Trophoblast cell (in vitro differentiated cells and primary cell): Measurements from ENCODE around the gene CETP.

Source experiments
- DNase-seq, 2 donors: peaks; one replicate each; pipeline ENCODE4 v3.0.0-alpha.2; 2016
- H2AFZ ChIP-seq: 2 replicates; pipeline ENCODE4 v1.6.1; 2013; ENCODE audit warnings: low read length, moderate library complexity, mild to moderate bottlenecking; ENCODE audit not compliant: insufficient read depth, poor library complexity
- H2AK5ac ChIP-seq: 2 replicates; pipeline ENCODE4 v1.6.1; 2013; ENCODE audit warnings: mild to moderate bottlenecking, low read length
- H2BK120ac ChIP-seq: 2 replicates; pipeline ENCODE4 v1.6.1; 2013; ENCODE audit warnings: low read length, mild to moderate bottlenecking, moderate library complexity; ENCODE audit not compliant: insufficient read depth, poor library complexity
- H2BK12ac ChIP-seq: 2 replicates; pipeline ENCODE4 v1.6.1; 2013; ENCODE audit warnings: mild to moderate bottlenecking, low read length, moderate library complexity
- H2BK5ac ChIP-seq: 2 replicates; pipeline ENCODE4 v1.6.1; 2013; ENCODE audit warnings: low read length, low read depth, moderate library complexity, mild to moderate bottlenecking; ENCODE audit not compliant: poor library complexity
- H3K14ac ChIP-seq: 2 replicates; pipeline ENCODE4 v1.6.1; 2013; ENCODE audit warnings: mild to moderate bottlenecking, low read length
- H3K18ac ChIP-seq: 2 replicates; pipeline ENCODE4 v1.6.1; 2013; ENCODE audit warnings: mild to moderate bottlenecking, low read length
- H3K23ac ChIP-seq: 2 replicates; pipeline ENCODE4 v1.6.1; 2013; ENCODE audit warnings: low read length
- H3K27ac ChIP-seq: 2 replicates; pipeline ENCODE4 v1.5.1; 2013; ENCODE audit warnings: low read depth, mild to moderate bottlenecking, inconsistent platforms, low read length, moderate library complexity
- H3K27me3 ChIP-seq: 2 replicates; pipeline ENCODE4 v1.6.1; 2013; ENCODE audit warnings: inconsistent platforms, mild to moderate bottlenecking, low read length, moderate library complexity; ENCODE audit not compliant: insufficient read depth
- H3K36me3 ChIP-seq, 2 experiments: 1 replicate in 1 of 2; 2 replicates in 1 of 2; pipeline ENCODE4 v1.6.1; 2013; ENCODE audit warnings: low read length in 2 of 2, mild to moderate bottlenecking in 2 of 2, moderate library complexity in 1 of 2; ENCODE audit not compliant: insufficient read depth in 2 of 2, control insufficient read depth in 1 of 2
- H3K4ac ChIP-seq: 2 replicates; pipeline ENCODE4 v1.6.1; 2013; ENCODE audit warnings: low read depth, mild to moderate bottlenecking, low read length, moderate library complexity
- H3K4me1 ChIP-seq, 2 experiments: 1 replicate in 1 of 2; 2 replicates in 1 of 2; pipeline ENCODE4 v1.6.1; 2013; ENCODE audit warnings: low read length in 2 of 2, mild to moderate bottlenecking in 2 of 2, moderate library complexity in 1 of 2; ENCODE audit not compliant: insufficient read depth in 2 of 2, control insufficient read depth in 1 of 2
- H3K4me2 ChIP-seq: 2 replicates; pipeline ENCODE4 v1.6.1; 2013; ENCODE audit warnings: inconsistent platforms, mild to moderate bottlenecking, low read length, moderate library complexity
- H3K4me3 ChIP-seq: 2 replicates; pipeline ENCODE4 v1.5.1; 2013; ENCODE audit warnings: mild to moderate bottlenecking, low read depth, low read length, inconsistent platforms
- H3K79me1 ChIP-seq: one replicate; pipeline ENCODE4 v1.6.1; 2013; ENCODE audit warnings: low read length
- H3K79me2 ChIP-seq: 2 replicates; pipeline ENCODE4 v1.6.1; 2013; ENCODE audit warnings: low read length, mild to moderate bottlenecking; ENCODE audit not compliant: control insufficient read depth, insufficient read depth, poor library complexity
- H3K9ac ChIP-seq: 2 replicates; pipeline ENCODE4 v1.6.1; 2013; ENCODE audit warnings: mild to moderate bottlenecking, low read length
- H3K9me3 ChIP-seq: 2 replicates; pipeline ENCODE4 v1.6.1; 2013; ENCODE audit warnings: low read depth, mild to moderate bottlenecking, control low read depth, inconsistent platforms, low read length; ENCODE audit not compliant: insufficient read depth
- H4K12ac ChIP-seq: 2 replicates; pipeline ENCODE4 v1.6.1; 2013; ENCODE audit warnings: low read depth, mild to moderate bottlenecking, low read length, moderate library complexity
- H4K8ac ChIP-seq: 2 replicates; pipeline ENCODE4 v1.6.1; 2013; ENCODE audit warnings: low read depth, mild to moderate bottlenecking, low read length, moderate library complexity
- H4K91ac ChIP-seq: one replicate; pipeline ENCODE4 v1.6.1; 2013; ENCODE audit warnings: low read depth, mild to moderate bottlenecking, low read length, moderate library complexity
- WGBS: extraction: QIAGEN DNeasy Blood & Tissue Kit; methylation state at CpG from one replicate; pipeline ENCODE4 v1.1.7; 2013; ENCODE audit warnings: missing lambda C conversion rate; ENCODE audit not compliant: insufficient read length, insufficient coverage; ENCODE audit errors: extremely low coverage; 5-methylcytosine and 5-hydroxymethylcytosine counted together

The CETP gene

DNA sequence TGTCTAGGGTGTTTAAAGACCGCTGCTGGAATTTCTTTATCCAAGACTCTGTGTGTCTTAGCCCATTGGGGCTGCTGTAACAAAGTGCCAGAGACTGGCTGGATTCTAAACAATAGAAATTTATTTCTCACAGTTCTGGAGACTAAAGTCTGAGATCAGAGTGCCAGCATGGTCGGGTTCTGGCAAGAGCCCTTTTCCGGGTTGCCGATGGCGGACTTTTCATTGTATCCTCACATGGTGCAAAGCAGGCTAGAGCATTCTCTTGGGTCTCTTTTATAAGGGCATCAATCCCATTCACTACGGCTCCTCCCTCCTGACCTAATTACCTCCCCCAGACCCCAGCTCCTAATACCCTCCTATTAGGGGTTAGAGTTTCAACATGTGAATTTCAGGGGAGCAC, 37.1 kb downstream of the CETP start:
- H4K8ac ChIP-seq = no peak overlapping the region
- H3K14ac ChIP-seq = no peak overlapping the region
- no peak overlapping the region for H3K27ac ChIP-seq
- no peaks in the 10 kb centered on the region for H3K36me3 ChIP-seq
- H3K4me3 ChIP-seq = no peak overlapping the region
- no peak for DNase-seq
- H2AFZ ChIP-seq = no peak overlapping the region
- H3K9me3 ChIP-seq = no peaks in the 10 kb centered on the region
- H3K9ac ChIP-seq = no peak overlapping the region
- H4K12ac ChIP-seq = no peak overlapping the region
- no peak overlapping the region for H3K4me2 ChIP-seq
- H3K23ac ChIP-seq = no peak overlapping the region
- no peak overlapping the region for H3K4ac ChIP-seq
- H2BK120ac ChIP-seq = no peak overlapping the region
- H3K18ac ChIP-seq = no peak overlapping the region
- WGBS = no CpG with 5 or more reads among the region's 6 CpGs
- no peak overlapping the region for H2BK12ac ChIP-seq
- H2AK5ac ChIP-seq = no peak overlapping the region
- no peaks in the 10 kb centered on the region for H3K4me1 ChIP-seq
- no peak overlapping the region for H4K91ac ChIP-seq
- no peaks in the 10 kb centered on the region for H3K27me3 ChIP-seq
- H2BK5ac ChIP-seq = no peak overlapping the region
- no peaks in the 10 kb centered on the region for H3K79me1 ChIP-seq
- no peaks in the 10 kb centered on the region for H3K79me2 ChIP-seq

DNA sequence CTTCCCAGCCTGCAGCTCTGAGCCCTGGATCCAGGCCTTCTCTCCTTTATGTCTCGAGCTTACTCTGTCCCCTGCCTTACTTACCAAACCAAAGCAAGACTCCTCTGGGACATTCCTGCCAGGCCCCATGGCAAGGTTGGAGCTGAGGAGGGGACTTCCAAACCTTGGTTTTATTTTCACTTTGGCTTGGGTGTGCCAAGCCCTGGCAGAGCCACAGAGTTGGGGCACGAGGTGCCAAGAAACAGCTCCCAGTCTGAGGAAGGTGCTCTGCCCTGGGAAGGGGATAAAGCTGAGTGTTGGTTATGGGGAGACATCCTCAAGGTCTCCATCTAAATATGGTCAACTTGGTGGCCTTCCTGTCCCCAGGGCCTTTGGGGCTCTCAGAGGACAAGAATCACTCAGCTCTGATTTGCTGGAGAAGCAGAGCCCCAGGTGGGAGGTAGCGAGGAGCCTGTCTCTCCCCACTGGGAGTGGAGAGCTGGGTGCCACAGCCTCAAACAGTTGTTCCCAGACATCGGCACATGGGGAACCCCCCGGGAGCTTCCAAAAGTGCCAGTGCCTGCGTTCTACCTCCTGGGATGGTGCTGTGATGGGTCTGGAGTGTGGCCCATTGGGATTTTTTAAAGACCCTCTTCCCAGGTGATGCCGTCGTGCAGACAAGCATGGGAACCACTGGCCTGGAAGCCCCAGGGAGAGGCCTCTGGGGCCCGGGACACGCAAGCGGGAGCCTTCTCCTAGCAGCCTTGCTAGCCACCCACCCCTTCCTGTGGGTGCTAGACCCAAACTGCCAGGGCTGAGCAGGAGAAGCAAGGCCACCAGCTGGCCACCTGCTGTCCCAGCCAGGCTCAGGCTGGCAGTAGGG, 37.9 kb downstream of the CETP start:
- Histone ChIP-seq H3K18ac (no peak overlapping the region), H3K79me2 (no peaks in the 10 kb centered on the region)
- WGBS = no CpG with 5 or more reads among the region's 11 CpGs

DNA sequence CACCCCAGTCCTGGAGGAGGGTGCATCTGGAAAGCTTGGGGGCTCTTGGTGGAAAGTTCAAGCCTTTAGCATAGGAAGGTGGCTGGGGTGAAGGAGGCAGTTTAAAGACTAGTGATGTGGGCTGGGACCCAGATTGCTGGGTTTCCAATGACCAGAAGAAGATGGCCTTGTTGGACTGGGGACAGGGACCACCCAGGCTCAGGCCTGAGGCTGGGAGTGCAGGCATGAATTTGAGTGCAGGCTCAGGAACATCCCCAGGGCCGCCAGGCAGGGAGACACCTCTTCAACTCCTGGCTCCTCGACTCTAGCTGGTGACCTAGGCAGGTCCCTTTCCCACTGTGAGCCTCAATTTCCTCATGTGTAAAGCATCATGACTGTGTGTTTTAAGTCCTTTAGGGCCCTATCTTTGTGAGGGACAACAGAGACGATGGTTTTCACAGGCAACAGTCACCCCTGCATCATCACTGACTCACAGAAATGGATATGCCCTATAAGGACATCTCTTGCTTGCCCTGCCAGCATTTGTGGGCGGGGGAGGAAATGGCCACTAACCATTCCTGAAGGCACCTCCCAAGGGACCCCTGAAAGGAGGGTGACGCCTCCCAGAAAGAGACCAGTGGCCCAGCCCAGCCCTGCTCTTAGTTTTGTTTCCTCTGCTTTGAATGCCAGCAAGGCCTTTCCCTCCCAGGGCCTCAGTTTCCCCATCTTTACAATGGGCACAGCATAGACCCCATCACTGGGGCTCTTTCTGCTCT, 38.7 kb downstream of the CETP start:
- Histone ChIP-seq H3K4me3 (no peak overlapping the region), H3K4me1 (no peaks in the 10 kb centered on the region), H3K4ac (no peak overlapping the region), H3K4me2 (no peak overlapping the region), H4K8ac (no peak overlapping the region), H3K36me3 (no peaks in the 10 kb centered on the region), H3K79me1 (no peaks in the 10 kb centered on the region), H2AK5ac (no peak overlapping the region), H3K27ac (no peak overlapping the region), H3K14ac (no peak overlapping the region), H3K79me2 (no peaks in the 10 kb centered on the region), H2BK5ac (no peak overlapping the region), H3K9me3 (no peaks in the 10 kb centered on the region), H2BK120ac (no peak overlapping the region), H3K18ac (no peak overlapping the region), H4K91ac (no peak overlapping the region), H3K9ac (no peak overlapping the region), H3K27me3 (no peaks in the 10 kb centered on the region), H4K12ac (no peak overlapping the region), H3K23ac (no peak overlapping the region), H2BK12ac (no peak overlapping the region), H2AFZ (no peak overlapping the region)
- no CpG with 5 or more reads among the region's 5 CpGs for WGBS
- DNase-seq = no peak

More for the DNA sequence above, 37.9 kb downstream of the CETP start:
- Histone ChIP-seq H3K23ac (no peak overlapping the region), H2AFZ (no peak overlapping the region), H2BK120ac (no peak overlapping the region), H3K4me3 (no peak overlapping the region), H3K27me3 (no peaks in the 10 kb centered on the region), H2BK12ac (no peak overlapping the region), H2BK5ac (no peak overlapping the region), H3K79me1 (no peaks in the 10 kb centered on the region), H4K8ac (no peak overlapping the region), H4K12ac (no peak overlapping the region), H4K91ac (no peak overlapping the region), H2AK5ac (no peak overlapping the region), H3K14ac (no peak overlapping the region), H3K4ac (no peak overlapping the region), H3K9me3 (no peaks in the 10 kb centered on the region), H3K27ac (no peak overlapping the region), H3K4me2 (no peak overlapping the region), H3K36me3 (no peaks in the 10 kb centered on the region), H3K4me1 (no peaks in the 10 kb centered on the region), H3K9ac (no peak overlapping the region)
- DNase-seq = no peak

DNA sequence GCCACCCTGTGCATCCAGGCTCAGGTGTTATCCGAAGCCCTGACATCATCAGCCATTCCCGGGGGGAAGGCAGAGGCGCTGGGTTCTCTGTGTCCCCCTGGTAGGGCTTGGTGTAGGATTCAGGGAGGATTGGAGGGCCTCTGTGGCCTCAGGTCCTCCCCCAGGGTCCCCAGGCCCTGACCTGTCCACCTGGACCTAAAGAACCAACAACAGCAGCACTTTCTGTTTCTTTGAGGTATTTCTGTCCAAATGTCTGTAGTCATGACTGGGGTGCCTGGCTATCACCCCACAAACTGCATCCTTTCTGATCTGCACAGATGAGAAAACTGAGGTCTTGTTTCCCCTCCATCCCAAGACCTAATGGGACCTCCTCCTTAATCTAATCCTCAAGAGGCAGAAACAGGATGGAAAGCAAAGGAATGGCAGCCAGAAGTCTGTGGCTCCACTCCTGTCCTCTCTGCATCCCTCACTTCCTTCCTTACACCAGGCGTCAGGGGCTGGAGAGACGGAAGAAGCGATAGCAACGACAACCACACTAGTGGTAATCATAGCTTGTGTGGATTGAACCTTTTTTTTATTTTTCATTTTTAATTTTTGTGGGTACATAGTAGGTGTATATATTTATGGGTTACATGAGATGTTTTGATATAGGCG, 39.4 kb downstream of the CETP start:
- no peaks in the 10 kb centered on the region for H3K36me3 ChIP-seq
- no peaks in the 10 kb centered on the region for H3K79me2 ChIP-seq
- no peaks in the 10 kb centered on the region for H3K79me1 ChIP-seq
- no peak overlapping the region for H3K14ac ChIP-seq
- H3K4ac ChIP-seq = no peak overlapping the region
- no peak overlapping the region for H2BK5ac ChIP-seq
- H4K12ac ChIP-seq = no peak overlapping the region
- no peaks in the 10 kb centered on the region for H3K9me3 ChIP-seq
- no peaks in the 10 kb centered on the region for H3K27me3 ChIP-seq
- no peak overlapping the region for H2AFZ ChIP-seq
- no peak overlapping the region for H2BK120ac ChIP-seq
- H2AK5ac ChIP-seq = no peak overlapping the region
- no peaks in the 10 kb centered on the region for H3K4me1 ChIP-seq
- no peak overlapping the region for H3K4me2 ChIP-seq
- H3K27ac ChIP-seq = no peak overlapping the region
- H2BK12ac ChIP-seq = no peak overlapping the region
- no peak overlapping the region for H3K23ac ChIP-seq
- WGBS = no CpG with 5 or more reads among the region's 8 CpGs
- no peak overlapping the region for H3K9ac ChIP-seq
- no peak overlapping the region for H3K18ac ChIP-seq
- H3K4me3 ChIP-seq = no peak overlapping the region
- H4K91ac ChIP-seq = no peak overlapping the region
- no peak overlapping the region for H4K8ac ChIP-seq
- no peak for DNase-seq
